ENCODE results near the gene LZTS2. TPM values are rescaled to one million over a fixed set of nuclear protein-coding genes. Genes with fewer than 3 reads are reported as not detected.

The LZTS2 gene
- total and polyA plus RNA-seq, 2 donors = 9.8 to 44.7 TPM

DNA sequence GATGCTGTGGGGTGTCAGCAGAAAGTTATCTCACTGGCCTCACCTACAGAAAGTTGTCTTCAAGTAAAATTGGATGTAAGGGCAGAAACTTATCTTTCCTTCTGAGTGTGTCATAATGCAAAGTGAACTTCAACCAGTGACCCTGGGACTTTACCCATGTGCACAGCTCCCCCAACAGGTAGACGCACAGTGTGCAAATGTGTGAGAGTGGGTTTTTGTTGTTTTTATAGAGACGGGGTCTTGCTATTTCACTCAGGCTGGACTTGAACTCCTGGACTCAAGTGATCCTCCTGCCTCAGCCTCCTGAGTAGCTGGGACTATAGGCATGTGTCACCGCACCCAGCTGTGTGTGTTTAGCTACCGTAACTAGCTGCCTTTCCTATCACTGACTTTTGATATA is 55.8 kb downstream of the LZTS2 start:
- DNase-seq (ENCODE audit: low read depth in 6 of 9, low spot score in 9 of 9) = no peak
- Histone ChIP-seq H3K4me3 (ENCODE audit: low read length in 2 of 2) (no peak overlapping the region), H3K27me3 (ENCODE audit: control insufficient read depth in 2 of 2, insufficient read depth in 1 of 2, low read length in 1 of 2) (peaks cover 2 to 5% of the 10 kb centered on the region in 2 donors), H3K9me3 (ENCODE audit: control insufficient read depth in 2 of 2, insufficient read depth in 1 of 2, low read length in 1 of 2) (no peaks in the 10 kb centered on the region), H3K27ac (ENCODE audit: low read depth in 1 of 2, low read length in 1 of 2) (no peak overlapping the region), H3K4me1 (ENCODE audit: control insufficient read depth in 2 of 2, insufficient read depth in 2 of 2, low read length in 2 of 2) (peaks cover 5 to 15% of the 10 kb centered on the region in 2 donors), H3K36me3 (ENCODE audit: control insufficient read depth in 2 of 2, insufficient read depth in 2 of 2, low read length in 1 of 2) (peaks cover 6 to 10% of the 10 kb centered on the region in 2 donors)
- 98% methylated on average over 4 of the region's 4 CpGs for WGBS

DNA sequence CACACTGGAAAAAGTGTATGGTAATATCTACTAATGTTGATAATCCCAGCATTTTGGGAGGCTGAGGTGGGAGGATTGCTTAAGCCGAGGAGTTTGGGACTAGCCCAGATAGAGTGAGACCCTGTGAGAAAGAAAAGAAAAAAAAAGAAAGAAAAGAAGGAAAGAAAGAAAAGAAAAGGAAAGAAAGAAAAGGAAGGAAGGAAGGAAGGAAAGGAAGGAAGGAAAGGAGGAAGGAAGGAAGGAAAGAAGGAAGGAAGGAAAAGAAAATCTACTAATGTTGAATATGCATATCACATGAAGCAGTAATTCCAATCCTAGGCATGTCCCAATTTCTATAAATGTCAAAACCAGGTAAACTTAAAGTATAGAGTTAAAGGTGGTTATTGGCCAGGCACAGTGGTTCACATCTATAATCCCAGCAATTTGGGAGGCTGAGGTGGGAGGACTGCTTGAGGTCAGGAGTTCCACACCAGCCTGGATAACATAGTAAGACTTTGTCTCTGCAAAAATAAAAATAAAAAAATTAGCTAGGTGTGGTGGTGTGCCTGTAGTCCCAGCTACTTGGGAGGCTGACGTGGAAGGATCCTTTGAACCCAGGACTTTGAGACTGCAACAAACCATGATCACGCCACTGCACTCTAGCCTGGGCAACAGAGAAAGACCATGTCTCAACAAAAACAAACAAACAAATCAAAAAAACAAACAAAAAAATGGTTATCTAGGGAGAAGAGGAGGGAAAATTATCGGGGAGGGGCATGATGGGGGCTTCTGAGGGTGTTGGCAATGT is 57.0 kb downstream of the LZTS2 start:
- no peak overlapping the region for H3K4me3 ChIP-seq (ENCODE audit: low read length in 2 of 2)
- 98% methylated on average over 4 of the region's 4 CpGs for WGBS
- no peaks in the 10 kb centered on the region for H3K9me3 ChIP-seq (ENCODE audit: control insufficient read depth in 2 of 2, insufficient read depth in 1 of 2, low read length in 1 of 2)
- no peak overlapping the region for H3K27ac ChIP-seq (ENCODE audit: low read depth in 1 of 2, low read length in 1 of 2)
- H3K4me1 ChIP-seq (ENCODE audit: control insufficient read depth in 2 of 2, insufficient read depth in 2 of 2, low read length in 2 of 2) = peaks cover 8 to 18% of the 10 kb centered on the region in 2 donors
- H3K27me3 ChIP-seq (ENCODE audit: control insufficient read depth in 2 of 2, insufficient read depth in 1 of 2, low read length in 1 of 2) = peaks cover 4 to 9% of the 10 kb centered on the region in 2 donors
- DNase-seq (ENCODE audit: low read depth in 6 of 9, low spot score in 9 of 9) = no peak
- peaks cover 6 to 9% of the 10 kb centered on the region in 2 donors for H3K36me3 ChIP-seq (ENCODE audit: control insufficient read depth in 2 of 2, insufficient read depth in 2 of 2, low read length in 1 of 2)

Other genes starting within 250 kb of the LZTS2 start
- gene SLF2, start 86.8 kb upstream of the LZTS2 start, total RNA-seq = 26.3 TPM
- 23.8 TPM for gene SLF2, start 86.8 kb upstream of the LZTS2 start, polyA plus RNA-seq
- 0.24 TPM for gene SEMA4G, start 30.3 kb upstream of the LZTS2 start, total RNA-seq
- gene SEMA4G, start 30.3 kb upstream of the LZTS2 start, polyA plus RNA-seq = 1.2 TPM
- gene MRPL43, start 12.3 kb upstream of the LZTS2 start, total RNA-seq = 55.0 TPM
- gene MRPL43, start 12.3 kb upstream of the LZTS2 start, polyA plus RNA-seq = 95.1 TPM
- 9.1 TPM for gene TWNK, start 12.3 kb upstream of the LZTS2 start, total RNA-seq
- 5.9 TPM for gene TWNK, start 12.3 kb upstream of the LZTS2 start, polyA plus RNA-seq
- 0.19 TPM for gene PDZD7, start 31.3 kb downstream of the LZTS2 start, total RNA-seq
- gene PDZD7, start 31.3 kb downstream of the LZTS2 start, polyA plus RNA-seq = 1.4 TPM
- gene SFXN3, start 31.4 kb downstream of the LZTS2 start, total RNA-seq = 7.7 TPM
- 16.3 TPM for gene SFXN3, start 31.4 kb downstream of the LZTS2 start, polyA plus RNA-seq
- 2.8 TPM for gene KAZALD1, start 62.2 kb downstream of the LZTS2 start, total RNA-seq
- 2.3 TPM for gene KAZALD1, start 62.2 kb downstream of the LZTS2 start, polyA plus RNA-seq
- gene TLX1, start 131.5 kb downstream of the LZTS2 start, total RNA-seq = 0.05 TPM
- gene TLX1, start 131.5 kb downstream of the LZTS2 start, polyA plus RNA-seq = 0.27 TPM
- gene LBX1, start 229.7 kb downstream of the LZTS2 start, total RNA-seq = not detected
- 0.11 TPM for gene LBX1, start 229.7 kb downstream of the LZTS2 start, polyA plus RNA-seq

Measured in thymus (tissue), 11 donors.